HG03521 (cell line): ENCODE measurements around the gene IDE.

Source experiments
- ATAC-seq: cut with Tn5 transposase; IDR thresholded peaks from one replicate; pipeline ENCODE4 v1.9.1; 2021; ENCODE audit warnings: mild to moderate bottlenecking, moderate library complexity; ENCODE audit not compliant: unreplicated experiment

Gene IDE

DNA sequence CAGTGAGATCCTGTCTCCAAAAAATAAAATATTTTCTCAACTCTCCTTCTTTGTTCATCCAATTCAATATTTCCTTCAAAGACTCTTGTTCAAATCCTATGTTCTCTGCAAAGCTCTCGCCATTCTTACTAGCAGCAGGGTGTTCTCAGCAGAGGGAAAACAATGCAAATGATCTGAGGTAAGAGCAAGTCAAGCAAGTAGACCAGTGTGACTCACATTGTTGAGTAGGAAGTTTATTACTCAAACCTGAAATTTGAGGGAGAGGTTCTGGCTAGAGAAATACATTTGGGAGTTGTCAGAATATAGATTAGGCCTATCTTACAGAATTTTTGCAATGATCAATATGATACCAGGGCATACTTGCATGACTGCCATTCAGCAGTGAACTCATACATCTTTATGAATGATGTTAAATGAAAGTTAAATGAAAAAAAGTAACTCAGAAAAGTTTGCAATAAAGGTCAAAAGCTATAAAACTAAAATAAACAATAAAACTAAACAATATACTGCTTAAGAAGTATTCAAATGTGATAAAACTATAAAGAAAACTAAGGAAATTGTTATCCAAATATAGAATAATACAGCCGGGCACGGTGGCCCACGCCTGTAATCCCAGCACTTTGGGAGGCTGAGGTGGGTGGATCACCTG is 5.8 kb downstream of the IDE start:
- no peak for ATAC-seq

DNA sequence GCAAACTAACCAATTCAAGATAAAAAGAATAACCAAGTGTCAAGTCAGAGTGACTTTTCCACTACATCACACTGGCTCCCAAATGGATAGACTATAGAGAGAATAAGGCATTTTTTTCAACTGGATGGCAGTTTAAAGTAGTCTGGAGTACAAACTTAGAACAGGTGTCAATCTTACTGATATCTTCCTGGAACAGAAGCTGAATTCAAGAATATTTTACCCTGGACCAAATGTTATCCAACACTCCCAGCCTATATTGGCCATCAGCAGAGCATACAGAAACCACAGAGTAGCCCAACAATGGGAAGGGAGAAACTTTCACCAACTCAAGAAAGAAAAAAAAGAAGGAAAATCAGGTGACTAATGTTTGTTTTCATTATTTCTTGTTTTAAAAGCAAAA is 11.5 kb downstream of the IDE start:
- no peak for ATAC-seq

GRCh38 chr10:92559046-92559445 is 14.8 kb downstream of the IDE start:
- no peak for ATAC-seq

GRCh38 chr10:92553959-92554358 is 19.9 kb downstream of the IDE start:
- ATAC-seq: no peak

DNA sequence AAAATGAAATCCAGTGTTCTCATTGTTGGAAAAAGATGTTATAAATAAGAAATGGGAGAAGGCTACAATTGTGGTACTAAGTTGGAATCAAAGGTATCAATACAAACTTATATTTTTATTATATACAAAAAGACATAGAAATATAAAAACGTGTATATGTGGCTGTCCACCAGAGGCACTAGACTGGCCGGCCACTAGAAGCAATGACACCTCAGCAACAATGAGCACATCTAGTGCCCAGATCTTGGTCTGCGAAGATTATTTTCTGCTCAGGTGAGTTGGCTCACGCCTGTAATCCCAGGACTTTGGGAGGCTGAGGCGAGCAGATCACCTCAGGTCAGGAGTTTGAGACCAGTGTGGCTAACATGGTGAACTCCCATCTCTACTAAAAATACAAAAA is 21.6 kb downstream of the IDE start:
- ATAC-seq: no peak

GRCh38 chr10:92550924-92551323 is 23.0 kb downstream of the IDE start:
- ATAC-seq: no peak

- no peak for ATAC-seq
Observed at GRCh38 chr10:92547676-92548075, 26.2 kb downstream of the IDE start.

- ATAC-seq: no peak
Observed at GRCh38 chr10:92545556-92545955, 28.3 kb downstream of the IDE start.

- ATAC-seq: no peak
Observed at GRCh38 chr10:92544296-92544695, 29.6 kb downstream of the IDE start.

- ATAC-seq: no peak
Observed at GRCh38 chr10:92542458-92542857, 31.4 kb downstream of the IDE start.

DNA sequence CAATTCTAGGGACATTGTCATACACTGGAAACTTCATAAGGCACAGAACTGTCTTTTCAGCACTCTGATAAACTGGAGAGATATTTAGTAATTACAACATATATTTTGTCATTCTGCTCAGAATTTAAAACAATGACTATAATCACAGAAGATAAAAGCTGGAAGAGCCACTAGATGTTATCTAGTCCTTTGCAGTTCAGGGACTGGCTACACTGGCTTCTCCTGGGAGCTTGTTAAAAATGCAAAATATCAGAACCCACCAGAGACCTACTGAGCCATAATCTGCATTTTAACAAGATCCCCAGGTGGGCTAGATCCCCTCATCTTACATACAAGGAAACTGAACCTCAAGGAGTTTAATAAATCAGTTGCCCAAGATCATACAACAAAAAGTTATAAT is 32.3 kb downstream of the IDE start:
- no peak for ATAC-seq

DNA sequence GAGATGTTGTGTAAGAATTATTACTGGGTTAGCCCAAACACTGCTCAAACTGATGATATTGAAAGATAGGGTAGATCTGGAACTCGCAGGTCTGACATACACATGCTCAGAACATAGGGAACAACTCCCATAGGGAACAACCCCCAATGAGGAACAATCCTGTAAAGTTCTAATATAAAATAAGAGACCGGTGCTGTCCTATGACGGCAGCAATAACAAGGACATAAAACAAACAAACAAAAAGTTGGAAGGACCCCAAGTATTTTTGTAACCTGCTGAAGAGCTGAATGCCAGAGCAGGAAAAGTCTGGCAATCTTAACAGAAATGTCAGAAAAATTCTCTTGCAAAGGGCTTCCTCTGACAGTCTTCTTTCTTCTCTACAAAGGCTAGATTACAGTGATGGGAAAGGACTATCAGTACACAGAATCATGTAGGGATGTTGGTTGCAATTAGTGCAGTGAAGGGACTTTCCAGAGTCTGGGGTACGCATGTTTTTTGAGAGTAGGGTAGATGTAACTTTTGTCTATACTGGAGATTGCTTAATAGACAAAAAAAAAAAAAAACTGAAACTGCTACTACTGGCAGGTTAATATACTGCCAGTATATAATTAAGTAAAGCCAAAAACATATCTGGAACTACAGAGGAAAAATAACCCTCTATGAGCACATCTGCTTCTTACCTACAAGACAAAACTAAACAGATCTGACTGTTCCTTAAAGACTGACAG is 35.5 kb downstream of the IDE start:
- ATAC-seq: no peak

GRCh38 chr10:92530891-92531535 is 42.9 kb downstream of the IDE start:
- no peak for ATAC-seq

GRCh38 chr10:92530421-92530820 is 43.5 kb downstream of the IDE start:
- ATAC-seq: no peak

- no peak for ATAC-seq
Observed at GRCh38 chr10:92527716-92528115, 46.2 kb downstream of the IDE start.

- ATAC-seq: no peak
Observed at GRCh38 chr10:92523639-92524038, 50.3 kb downstream of the IDE start.

DNA sequence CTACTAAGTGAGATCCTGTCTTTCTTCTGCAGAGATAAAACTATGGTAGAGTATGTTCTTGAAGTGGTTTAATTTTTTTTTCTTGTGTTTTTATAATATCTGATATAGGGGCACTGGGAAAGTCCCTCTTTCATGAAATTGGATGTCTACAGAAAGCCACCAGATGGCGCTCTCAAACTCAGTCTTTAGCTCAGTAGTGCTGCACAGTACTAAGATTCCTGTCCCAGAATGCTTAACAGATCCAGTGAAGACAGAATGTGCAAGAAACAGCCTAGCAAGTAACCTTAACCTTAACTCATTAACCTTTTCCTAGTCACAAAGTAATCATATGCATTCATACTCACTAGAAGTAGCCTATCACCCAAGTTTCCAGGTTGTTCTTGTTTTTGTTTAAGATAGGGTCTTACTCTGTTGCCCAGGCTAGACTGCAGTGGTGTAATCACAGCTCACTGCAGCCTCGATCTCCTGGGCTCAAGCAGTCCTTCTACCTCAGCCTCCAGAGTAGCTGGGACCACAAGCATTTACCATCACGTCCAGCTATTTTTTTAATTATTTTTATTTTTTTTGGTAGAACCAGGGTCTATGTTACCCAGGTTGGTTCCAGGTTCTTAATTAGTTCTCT is 56.7 kb downstream of the IDE start:
- no peak for ATAC-seq

DNA sequence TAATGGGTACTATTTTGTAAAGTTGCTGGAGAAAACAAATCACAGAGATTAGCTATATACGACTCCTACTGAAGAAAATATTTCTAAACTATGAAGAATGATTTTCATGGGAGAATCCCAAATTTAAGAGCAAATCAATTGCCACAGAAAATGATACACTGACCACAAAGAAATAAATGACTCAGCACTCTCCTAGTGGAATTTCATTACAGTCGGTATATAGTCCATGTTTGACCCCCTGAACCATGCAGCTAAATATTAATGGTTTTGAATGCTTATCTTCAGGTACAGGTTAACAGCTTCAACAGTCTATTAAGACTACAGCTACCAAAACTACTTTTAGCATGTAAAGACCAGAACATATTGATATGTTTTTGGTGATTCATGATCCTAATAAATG is 65.0 kb downstream of the IDE start:
- ATAC-seq: no peak

- ATAC-seq: no peak
Observed at GRCh38 chr10:92506336-92506735, 67.6 kb downstream of the IDE start.

GRCh38 chr10:92505044-92505443 is 68.8 kb downstream of the IDE start:
- ATAC-seq: no peak

DNA sequence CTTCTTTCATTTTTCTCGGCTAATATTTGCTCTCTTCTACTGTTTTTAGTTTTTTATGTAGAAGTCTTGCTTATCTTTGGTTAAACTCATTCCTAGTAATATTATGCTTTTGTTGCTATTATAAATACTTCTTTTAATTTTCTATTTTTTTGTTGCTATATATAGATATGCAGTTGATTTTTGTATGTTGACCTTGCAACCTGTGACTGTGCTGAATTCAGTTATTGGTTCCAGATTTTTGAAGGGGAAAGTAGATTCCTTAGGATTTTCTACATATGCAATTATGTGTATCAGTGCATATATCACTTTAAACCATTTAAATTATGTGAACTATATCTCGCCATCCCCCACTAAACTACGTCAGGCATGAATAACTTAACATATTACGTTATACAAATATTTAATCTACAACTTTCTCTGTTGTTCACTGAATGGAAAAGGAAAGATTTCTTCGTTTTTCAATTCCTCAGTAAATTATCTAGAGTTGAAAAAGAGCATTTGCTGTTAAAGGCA is 71.5 kb downstream of the IDE start:
- no peak for ATAC-seq

GRCh38 chr10:92493362-92493761 is 80.5 kb downstream of the IDE start:
- no peak for ATAC-seq
